ENCODE data around the gene LZTR1.

DNA sequence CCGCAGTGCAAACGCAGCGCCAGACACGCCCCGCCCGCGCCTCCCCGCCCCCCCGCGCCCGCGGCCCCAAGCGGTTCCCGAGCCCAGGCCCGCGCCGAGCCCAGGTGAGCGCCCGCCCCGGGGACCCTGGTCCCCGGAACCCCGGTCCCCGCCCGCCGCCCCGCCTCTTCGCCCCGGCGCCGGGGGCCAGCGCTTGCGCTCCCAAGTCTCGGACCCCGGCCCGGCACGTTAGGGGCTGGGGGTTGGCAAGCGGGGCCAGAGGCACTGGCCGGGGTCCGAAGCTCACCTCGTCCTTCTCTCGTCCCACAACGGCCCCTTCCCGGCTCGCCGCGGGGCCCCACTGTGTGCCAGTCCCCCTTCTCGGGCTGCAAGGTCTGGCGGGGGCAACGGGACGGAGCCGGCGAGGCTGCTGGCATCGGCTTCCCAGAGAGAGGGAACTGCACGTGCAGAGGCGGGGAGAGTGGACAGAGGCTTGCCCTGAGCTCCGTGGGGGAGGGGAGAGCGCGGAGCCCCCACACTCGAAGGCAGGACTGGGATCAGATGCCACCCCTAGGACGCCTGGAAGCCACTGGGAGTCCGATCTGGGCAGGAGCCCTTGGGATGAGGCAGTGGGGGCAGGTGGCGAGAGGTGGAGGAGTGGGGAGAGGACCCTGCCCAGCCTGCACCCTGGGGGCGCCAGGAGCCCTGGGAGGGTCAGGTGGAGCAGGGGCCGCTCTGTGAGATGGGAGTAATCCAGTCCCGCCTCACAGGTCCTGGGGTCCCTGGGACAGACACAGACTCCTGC lies 16.8 kb upstream of the LZTR1 start:
- TF ChIP-seq, protein P1, sequence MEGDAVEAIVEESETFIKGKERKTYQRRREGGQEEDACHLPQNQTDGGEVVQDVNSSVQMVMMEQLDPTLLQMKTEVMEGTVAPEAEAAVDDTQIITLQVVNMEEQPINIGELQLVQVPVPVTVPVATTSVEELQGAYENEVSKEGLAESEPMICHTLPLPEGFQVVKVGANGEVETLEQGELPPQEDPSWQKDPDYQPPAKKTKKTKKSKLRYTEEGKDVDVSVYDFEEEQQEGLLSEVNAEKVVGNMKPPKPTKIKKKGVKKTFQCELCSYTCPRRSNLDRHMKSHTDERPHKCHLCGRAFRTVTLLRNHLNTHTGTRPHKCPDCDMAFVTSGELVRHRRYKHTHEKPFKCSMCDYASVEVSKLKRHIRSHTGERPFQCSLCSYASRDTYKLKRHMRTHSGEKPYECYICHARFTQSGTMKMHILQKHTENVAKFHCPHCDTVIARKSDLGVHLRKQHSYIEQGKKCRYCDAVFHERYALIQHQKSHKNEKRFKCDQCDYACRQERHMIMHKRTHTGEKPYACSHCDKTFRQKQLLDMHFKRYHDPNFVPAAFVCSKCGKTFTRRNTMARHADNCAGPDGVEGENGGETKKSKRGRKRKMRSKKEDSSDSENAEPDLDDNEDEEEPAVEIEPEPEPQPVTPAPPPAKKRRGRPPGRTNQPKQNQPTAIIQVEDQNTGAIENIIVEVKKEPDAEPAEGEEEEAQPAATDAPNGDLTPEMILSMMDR (IDR thresholded peaks at IDR 0.05), result no peak
- TF ChIP-seq POLR2A (IDR thresholded peaks at IDR 0.05), result no peak
